Posterior vena cava (tissue), 2 donors: ENCODE data around the gene MT1X. TPM values are rescaled to one million over a fixed set of nuclear protein-coding genes. Genes with fewer than 3 reads are reported as not detected.
"Not testable (repeated sequence)": the region's sequence is repeated elsewhere in the genome, so short reads cannot be mapped to it uniquely, and the experiment has no call there.

Source experiments
- DNase-seq: peaks from one replicate; pipeline ENCODE4 v3.0.0-alpha.2; 2020; ENCODE audit warnings: low spot score
- intact Hi-C, 2 donors: fragments of 100-400 bp; cut with DNase I; formaldehyde crosslinking; loops; one replicate each; pipeline versions ENCODE4 v1.14.1 to v1.14.2; 2022 to 2023
- total RNA-seq, 2 donors: library from RNA; stranded (reverse); fragmentation: NEBNext Ultra II Directional; extraction: Animal tissue kit (Norgen Biotek cat#: 25700); gene quantifications; one replicate each; pipeline ENCODE4 v1.2.1, GENCODE V29; 2021
- donor health status: DM: yes; HTN: yes; CAD: no.
- donor health status: DM: yes; HTN: yes; CAD: no.

The MT1X gene
- total RNA-seq, 2 donors from 2014 or later, result 459 to 753 TPM

DNA sequence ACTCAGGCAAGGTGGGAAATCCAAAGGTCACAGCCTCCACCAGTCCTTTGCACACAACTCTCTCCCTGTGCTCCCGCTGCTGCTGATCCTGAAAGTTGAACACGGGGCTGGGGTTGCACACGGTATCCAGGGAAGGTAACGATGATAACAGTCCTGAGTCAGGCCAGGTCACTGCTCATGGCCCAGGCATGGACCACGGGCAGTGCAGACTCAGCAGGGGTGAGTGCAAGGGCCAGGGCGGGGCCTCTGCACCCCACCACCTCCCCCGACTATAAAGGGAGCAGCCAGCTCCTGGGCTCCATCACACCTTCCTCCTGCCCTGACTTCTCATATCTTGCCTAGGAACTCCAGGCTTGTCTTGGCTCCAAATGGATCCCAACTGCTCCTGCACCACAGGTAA lies 30.7 kb upstream of the MT1X start, which contains the start of gene MT1B:
TSS of gene MT1B (plus strand) at position 301 of the 400 bp plus-strand sequence. CDS start at position 369, 68 bp downstream.
- no peak for DNase-seq
- intact Hi-C loops, result no loop called here

DNA sequence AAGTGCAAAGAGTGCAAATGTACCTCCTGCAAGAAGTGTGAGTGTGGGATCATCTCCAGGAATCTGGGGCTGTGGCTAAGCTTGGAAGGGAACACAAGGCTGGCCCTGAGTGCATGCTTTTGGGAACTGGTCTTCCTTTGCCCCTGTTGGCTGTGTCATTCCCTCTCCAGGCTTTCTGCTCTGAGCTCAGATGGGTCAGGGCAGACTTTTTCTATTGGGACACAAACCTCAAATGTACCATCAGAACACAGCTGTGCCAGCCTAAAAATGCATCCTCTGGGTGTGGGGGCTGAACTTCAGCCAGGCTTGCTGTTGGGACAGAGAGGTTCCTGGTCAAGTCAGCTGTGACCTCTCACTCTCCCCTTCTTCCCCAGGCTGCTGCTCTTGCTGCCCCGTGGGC lies 29.7 kb upstream of the MT1X start:
- intact Hi-C loops, result no loop called here
- DNase-seq, result no peak

DNA sequence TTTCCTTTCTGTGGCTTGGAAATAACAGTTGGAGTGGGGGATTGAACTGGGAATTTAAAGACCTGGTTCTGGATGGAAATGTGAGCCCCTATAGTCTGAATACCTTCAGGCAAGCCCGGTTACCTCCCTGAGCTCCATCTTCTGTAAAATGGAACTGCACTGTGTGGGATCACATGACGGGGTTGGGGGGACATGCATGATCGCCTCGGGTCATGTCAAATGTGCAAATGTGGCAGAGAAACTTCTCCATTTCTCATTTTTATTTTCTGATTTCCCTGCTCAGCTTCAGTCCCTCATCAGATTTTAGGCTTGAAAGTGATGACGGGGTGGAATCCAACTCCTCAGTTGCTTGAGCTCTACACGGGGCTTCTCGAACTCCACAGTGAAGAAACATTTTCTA lies 29.1 kb upstream of the MT1X start:
- intact Hi-C loops, result no loop called here

DNA sequence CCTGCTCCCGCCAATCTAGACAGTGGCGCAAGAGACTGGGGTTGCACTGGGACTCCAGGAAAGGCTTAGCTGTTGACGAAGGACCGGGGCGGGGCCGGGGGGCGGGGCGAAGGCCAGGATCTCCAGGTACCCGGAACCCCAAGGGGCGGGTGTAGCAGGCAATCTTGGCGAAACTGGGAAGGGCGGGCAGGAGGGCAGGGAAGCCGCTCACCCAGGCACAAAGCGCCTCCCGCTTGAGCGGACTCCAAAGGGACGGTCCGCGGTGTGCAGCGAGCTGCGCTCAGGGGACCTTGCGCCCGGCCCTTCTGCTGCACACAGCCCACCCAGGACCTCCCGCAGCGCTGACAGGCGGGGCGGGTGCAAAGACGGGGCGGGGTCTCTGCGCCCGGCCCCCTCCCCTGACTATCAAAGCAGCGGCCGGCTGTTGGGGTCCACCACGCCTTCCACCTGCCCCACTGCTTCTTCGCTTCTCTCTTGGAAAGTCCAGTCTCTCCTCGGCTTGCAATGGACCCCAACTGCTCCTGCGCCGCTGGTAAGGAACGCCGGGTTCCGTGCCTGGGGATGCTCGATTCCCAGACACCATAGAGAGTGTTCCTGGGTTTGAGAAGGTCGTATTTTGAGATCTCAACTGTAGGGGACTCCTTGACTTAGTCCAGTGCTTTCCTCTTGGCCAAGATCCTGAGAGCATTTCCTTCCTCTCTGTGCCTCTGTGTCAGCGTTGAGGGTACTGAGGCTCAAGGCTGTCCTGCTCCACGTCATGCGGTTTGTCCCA lies 24.5 kb upstream of the MT1X start, which contains the start of gene MT1F:
TSS of gene MT1F (plus strand) at position 405 of the 772 bp plus-strand sequence. CDS start at position 505, 100 bp downstream.
- DNase-seq, result peak; percentile 93
- intact Hi-C loops, result no loop called here

More for the DNA sequence above, 29.1 kb upstream of the MT1X start:
- no peak for DNase-seq

DNA sequence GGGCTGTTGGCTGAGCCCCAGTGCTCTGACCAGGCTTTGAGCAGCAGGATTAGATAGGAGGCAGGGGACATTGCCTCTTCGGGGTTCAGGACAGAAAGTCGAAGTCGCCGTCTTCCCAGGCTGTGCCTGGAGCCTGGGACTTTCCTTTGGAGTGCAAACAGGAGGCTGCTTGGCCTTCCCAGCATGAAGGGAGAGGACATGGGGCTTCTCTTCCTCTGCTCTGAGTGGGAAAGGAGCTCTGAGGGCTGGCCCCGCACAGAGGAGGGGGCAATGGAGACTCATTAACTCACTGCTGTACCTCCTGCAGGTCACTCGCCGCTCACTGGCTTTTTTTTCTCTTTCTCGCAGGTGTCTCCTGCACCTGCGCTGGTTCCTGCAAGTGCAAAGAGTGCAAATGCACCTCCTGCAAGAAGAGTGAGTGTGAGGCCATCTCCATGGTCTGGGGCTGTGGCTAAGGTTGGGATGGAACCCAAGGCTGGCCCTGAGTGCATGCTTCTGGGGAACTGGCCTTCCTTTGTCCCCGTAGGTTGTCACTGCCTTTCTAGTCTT lies 23.9 kb upstream of the MT1X start:
- DNase-seq, result peak; percentile 92
- intact Hi-C loops, result no loop called here

DNA sequence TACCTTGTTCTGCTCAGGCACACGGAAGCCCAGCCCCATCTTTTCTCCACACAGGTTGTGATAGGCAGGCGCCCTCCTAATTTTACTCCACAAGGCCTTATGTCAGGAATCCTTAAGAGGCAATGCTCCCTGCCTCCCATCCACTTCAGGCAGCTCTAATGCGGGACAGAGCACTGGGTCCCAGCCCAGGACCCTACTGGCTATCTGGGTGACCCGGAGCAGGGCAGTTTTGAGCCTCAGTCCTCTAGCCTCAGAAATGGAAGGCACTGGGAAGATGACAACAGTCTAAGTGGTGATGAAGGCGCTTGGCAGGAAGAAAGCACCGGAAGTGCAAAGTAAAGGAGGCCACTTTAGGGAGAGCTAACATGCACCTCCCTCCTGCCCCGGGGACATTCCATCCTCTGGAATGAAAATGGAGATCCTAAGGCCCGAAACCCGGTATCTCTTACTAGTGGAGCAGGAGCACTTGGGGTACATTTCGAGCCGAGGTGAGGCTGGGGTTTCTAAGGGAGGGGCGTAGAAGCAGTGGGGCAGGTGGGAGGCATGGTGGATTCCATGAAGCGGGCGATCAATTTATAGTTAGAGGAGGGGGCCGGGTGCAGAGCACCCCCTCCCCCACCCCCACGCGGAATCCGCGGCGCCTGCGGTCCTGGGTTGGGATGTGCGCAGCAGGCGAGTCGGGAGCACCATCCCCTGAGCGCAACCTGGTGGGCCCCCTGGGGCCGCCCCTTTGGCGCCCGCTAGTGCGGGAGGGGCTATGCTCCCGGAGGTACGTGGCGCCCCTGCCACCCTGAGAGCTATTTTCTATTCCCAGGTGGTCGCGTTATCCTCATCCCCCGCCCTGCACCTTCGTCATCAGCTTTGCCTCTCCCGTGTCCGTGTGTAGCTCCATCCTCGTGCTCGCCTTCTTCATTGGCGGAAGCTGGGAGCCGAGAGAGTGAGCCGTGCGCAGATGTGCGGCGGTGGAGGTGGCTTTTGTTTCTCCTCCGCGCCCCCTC lies 19.6 kb upstream of the MT1X start:
- no peak for DNase-seq
- intact Hi-C loops, result loop anchor here in 1 of 2 donors (10.0 kb wide), 1 partner anchor 72 kb away; the partner anchor contains the start of gene NUP93

DNA sequence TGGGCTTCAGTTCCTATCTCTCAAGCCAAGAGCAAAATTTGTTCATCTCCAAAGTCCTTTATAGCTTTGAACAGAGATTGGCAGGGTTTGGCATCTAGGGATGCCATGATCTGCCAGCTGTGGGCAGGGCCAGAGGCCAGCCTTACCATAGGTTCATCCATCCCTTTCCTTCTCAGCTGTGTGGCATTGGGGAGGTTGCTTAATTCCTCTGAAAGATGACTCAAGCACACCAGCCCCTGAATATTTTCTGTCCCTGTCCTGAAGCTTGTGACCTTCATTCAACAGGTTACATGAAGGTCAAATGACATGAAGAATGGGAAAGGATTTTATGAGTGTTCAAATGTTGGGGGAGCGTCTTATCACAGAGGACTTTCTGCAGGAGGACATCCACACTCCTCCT lies 17.8 kb upstream of the MT1X start:
- intact Hi-C loops, result loop anchor here in 1 of 2 donors (10.0 kb wide), 1 partner anchor 70 kb away; the partner anchor contains the start of gene NUP93
- no peak for DNase-seq

DNA sequence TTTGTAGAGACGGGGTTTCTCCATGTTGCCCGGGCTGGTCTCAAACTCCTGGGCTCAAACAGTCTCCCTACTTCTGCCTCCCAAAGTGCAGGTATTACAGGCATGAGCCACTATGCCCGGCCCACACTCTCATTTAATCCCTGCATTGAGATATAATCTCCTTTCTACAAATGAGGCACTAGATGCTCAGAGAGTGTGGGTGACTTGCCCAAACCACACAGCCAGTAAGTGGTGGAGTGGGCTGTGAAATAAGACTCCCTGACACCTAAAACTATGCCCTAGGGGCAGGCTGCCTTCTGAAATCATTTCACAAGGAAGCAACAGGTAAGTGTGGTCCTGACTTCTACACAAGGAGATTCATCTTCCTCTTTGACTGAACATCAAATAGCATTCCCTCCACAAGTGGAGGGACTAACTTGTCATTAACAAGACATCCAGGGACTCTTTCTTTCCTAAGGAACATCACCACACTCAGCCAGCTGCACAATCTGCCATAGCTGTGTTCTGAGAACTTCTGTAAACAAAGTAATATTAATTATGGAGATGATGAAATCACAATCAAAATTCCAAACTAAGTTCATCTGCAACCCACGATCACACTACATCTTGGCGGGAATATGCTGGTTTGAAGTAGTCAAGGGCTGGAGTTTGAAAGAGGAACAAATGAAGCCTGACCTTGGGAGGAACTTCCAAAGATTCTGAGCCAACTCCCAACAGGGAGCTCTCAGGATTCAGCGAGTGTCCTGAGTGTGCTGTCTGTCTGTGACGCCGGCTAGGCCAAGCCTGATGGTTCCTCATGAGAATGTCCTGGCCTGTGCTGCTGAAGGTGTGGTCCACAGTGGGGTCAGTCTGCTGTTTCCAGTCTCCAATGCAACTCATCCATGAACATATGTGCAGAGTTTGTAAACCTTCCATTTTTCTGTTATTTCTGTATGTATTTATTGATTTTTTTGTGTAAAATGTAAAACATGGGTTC lies 16.7 kb upstream of the MT1X start:
- DNase-seq, result not testable (repeated sequence)
- intact Hi-C loops, result loop anchor here in 1 of 2 donors (10.0 kb wide), 1 partner anchor 69 kb away; the partner anchor contains the start of gene NUP93

DNA sequence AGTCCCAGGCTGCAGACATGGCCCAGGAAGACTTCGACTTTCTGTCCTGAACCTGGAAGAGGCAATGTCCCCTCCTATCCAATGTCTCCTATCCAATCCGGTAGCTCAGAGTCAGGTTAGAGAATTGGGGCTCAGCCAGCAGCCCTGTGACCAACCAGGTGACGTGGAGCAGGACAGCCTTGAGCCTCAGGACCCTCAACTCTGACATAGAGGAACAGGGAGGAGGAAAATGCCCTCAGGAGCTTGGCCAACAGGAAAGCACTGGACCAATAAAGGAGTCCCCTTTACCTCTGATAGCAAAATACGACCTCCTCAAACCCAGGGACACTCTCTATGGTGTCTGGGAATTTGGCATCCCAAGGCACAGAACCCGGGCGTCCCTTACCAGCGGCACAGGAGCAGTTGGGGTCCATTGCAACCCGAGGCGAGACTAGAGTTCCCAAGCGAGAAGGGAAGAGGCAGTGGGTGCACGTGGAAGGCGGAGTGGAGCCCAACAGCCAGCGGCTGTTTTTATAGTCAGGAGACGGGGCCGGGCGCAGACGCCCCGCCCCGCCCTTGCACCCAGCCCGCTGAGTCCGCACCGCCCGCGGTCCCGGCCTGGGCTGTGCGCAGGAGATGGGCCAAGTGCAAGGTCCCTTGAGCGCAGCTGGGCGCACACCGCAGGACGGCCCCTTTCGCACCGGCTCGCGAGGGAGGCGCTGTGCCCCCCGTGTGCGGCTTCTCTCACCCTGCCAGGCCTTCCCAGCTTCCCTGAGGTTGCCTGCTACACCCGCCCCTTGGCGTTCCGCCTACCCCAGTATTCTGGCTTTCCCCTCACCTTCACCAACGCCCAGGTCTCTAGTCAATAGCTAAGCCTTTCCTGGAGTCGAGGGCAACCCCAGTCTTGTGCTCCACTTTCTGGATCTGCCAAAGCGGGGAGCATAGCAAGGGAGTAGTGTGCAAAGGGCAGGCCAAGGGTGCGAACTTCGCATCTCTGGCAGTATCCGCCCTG lies 14.4 kb upstream of the MT1X start, which contains the start of gene MT1G:
TSS of gene MT1G (minus strand) at position 485 of the 991 bp plus-strand sequence. CDS start at position 413, 72 bp downstream.
- intact Hi-C loops, result loop anchor here in 1 of 2 donors (10.0 kb wide), 1 partner anchor 67 kb away; the partner anchor contains the start of gene NUP93
- peak; percentile 92 for DNase-seq

DNA sequence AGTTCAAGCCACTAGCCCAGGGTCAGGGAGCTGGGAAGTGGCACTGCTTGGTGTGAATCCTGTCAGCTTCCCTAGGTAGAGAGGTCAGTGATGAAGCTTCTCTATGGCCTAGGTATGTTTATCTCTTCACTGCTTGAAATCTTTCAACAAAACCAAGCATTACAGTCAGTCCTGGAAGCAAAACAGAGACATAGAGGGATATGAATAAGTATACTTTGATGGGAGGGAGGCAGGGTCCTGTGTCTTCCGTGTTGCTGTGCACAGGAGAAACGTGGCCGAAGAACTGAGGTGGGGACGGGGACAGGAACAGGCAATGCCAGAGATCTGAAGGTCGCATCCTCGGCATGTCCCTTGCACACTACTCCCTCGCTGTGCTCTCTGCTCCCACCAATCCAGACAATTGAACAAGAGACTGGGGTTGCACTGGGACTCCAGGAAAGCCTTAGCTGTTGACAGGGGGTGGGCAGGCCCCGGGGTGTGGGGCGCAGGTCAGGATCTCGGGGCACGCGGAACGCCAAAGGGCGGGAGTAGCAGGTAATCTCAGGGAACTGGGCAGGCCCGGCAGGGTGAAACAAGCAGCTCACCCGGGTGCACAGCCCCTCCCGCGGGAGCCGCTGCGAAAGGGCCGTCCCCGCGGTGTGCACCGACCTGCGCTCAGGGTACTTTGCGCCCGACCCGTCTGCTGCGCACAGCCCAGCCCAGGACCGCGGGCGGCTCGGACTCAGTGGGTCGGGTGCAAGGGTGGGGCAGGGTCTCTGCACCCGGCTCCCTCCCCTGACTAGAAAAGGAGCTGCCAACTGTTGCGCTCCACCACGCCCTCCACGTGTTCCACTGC lies 13.0 kb upstream of the MT1X start, which contains the start of gene MT1H:
TSS of gene MT1H (plus strand) at position 810 of the 835 bp plus-strand sequence. CDS start 71 bp downstream, outside the sequence.
- no peak for DNase-seq
- intact Hi-C loops, result loop anchor here in 1 of 2 donors (10.0 kb wide), 1 partner anchor 66 kb away; the partner anchor contains the start of gene NUP93

DNA sequence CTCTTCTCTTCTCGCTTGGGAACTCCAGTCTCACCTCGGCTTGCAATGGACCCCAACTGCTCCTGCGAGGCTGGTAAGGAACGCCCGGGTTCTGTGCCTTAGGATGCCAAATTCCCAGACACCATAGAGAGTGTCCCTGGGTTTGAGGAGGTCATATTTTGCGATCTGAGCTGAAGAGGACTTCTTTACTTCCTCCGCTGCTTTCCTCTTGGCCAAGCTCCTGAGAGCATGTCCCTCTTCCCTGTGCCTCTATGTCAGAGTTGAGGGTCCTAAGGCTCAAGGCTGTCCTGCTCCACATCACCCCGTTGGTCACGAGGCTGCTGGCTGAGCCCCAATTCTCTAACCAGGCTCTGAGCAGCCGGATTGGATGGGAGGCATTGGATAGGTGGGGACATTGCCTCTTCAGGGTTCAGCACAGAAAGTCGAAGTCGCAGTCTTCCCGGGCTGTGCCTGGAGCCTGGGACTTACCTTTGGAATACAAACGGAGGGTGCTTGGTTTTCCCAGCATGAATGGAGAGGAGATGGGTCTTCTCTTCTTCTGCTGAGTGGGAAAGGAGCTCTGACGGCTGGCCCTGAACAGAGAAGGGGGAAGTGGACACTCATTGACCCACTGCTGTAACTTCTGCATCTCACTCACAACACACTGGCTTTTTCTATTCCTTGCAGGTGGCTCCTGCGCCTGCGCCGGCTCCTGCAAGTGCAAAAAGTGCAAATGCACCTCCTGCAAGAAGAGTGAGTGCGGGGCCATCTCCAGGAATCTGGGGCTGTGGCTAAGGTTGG lies 12.2 kb upstream of the MT1X start:
- peak; percentile 74 for DNase-seq
- intact Hi-C loops, result loop anchor here in 1 of 2 donors (10.0 kb wide), 1 partner anchor 65 kb away; the partner anchor contains the start of gene NUP93

DNA sequence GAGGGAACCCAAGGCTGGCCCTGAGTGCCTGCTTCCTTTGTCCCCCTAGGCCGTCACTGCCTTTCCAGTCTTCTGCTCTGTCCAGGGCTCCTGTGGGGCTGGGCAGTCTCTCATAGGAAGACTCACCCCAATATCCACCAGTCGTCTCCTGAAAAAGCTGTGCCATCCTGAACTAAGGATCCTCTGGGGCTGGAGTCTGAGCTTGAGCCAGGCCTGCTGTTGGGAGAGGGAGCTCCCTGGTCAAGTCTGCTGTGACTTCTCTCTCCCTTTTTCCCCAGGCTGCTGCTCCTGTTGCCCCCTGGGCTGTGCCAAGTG lies 11.7 kb upstream of the MT1X start:
- intact Hi-C loops, result no loop called here
- DNase-seq, result no peak

DNA sequence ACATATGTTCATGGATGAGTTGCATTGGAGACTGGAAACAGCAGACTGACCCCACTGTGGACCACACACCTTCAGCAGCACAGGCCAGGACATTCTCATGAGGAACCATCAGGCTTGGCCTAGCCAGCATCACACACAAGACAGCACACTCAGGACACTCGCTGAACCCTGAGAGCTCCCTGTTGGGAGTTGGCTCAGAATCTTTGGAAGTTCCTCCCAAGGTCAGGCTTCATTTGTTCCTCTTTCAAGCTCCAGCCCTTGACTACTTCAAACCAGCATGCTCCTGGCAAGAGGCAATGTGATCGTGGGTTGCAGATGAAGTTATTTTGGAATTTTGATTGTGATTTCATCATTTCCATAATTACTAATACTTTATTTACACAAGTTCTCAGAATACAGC lies 10.6 kb upstream of the MT1X start:
- intact Hi-C loops, result not testable (repeated sequence)

DNA sequence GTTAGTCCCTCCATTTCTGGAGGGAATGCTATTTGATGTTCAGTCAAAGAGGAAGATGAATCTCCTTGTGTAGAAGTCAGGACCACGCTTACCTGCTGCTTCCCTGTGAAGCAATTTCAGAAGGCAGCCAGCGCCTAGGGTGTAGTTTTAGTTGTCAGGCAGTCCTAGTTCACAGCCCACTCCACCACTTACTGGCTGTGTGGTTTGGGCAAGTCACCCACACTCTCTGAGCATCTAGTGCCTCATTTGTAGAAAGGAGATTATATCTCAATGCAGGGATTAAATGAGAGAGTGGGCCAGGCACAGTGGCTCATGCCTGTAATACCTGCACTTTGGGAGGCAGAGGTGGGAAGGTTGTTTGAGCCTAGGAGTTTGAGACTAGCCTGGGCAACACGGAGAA lies 10.1 kb upstream of the MT1X start:
- intact Hi-C loops, result not testable (repeated sequence)
- DNase-seq, result peak; percentile 12

More for the DNA sequence above, 10.6 kb upstream of the MT1X start:
- peak; percentile 50 for DNase-seq
